ENCODE measurements around the gene HIC2.

HIC2 gene

GRCh38 chr22:21443057-21443734 is 26.0 kb downstream of the HIC2 start:
- no peak for DNase-seq (ENCODE audit: low read depth)
- in situ Hi-C loops (cut with HindIII; ENCODE audit: low sequenced_read_pairs), result no loop called here
- no peak overlapping the region for H3K4me3 ChIP-seq (ENCODE audit: low read depth, low read length)
- no peak for TF ChIP-seq CTCF (IDR thresholded peaks at IDR 0.05; ENCODE audit: low read depth, low read length, missing control alignments)

- no peak for TF ChIP-seq CTCF (IDR thresholded peaks at IDR 0.05; ENCODE audit: low read depth, low read length, missing control alignments)
- in situ Hi-C loops (cut with HindIII; ENCODE audit: low sequenced_read_pairs), result no loop called here
- no peak for DNase-seq (ENCODE audit: low read depth)
- H3K4me3 ChIP-seq (ENCODE audit: low read depth, low read length), result no peak overlapping the region
Measured at GRCh38 chr22:21443735-21444421, 26.7 kb downstream of the HIC2 start.

GRCh38 chr22:21444701-21445436 is 27.7 kb downstream of the HIC2 start:
- no peak for TF ChIP-seq CTCF (IDR thresholded peaks at IDR 0.05; ENCODE audit: low read depth, low read length, missing control alignments)
- H3K4me3 ChIP-seq (ENCODE audit: low read depth, low read length), result no peak overlapping the region
- DNase-seq (ENCODE audit: low read depth), result no peak
- in situ Hi-C loops (cut with HindIII; ENCODE audit: low sequenced_read_pairs), result no loop called here

- DNase-seq (ENCODE audit: low read depth), result no peak
- in situ Hi-C loops (cut with HindIII; ENCODE audit: low sequenced_read_pairs), result no loop called here
- TF ChIP-seq CTCF (IDR thresholded peaks at IDR 0.05; ENCODE audit: low read depth, low read length, missing control alignments), result no peak
- H3K4me3 ChIP-seq (ENCODE audit: low read depth, low read length), result no peak overlapping the region
Measured at GRCh38 chr22:21445437-21446127, 28.4 kb downstream of the HIC2 start.

GRCh38 chr22:21446128-21446826 is 29.1 kb downstream of the HIC2 start:
- in situ Hi-C loops (cut with HindIII; ENCODE audit: low sequenced_read_pairs), result no loop called here

More at GRCh38 chr22:21446128-21446826, 29.1 kb downstream of the HIC2 start:
- no peak for TF ChIP-seq CTCF (IDR thresholded peaks at IDR 0.05; ENCODE audit: low read depth, low read length, missing control alignments)
- no peak for DNase-seq (ENCODE audit: low read depth)
- H3K4me3 ChIP-seq (ENCODE audit: low read depth, low read length), result no peak overlapping the region
